ENCODE data around the gene PHACTR2. TPM values are rescaled to one million over a fixed set of nuclear protein-coding genes. Genes with fewer than 3 reads are reported as not detected.

The PHACTR2 gene
- total and polyA plus RNA-seq, 10 of the 15 experiments (the other 5 are each of a cell fraction or from before 2014, with no cell fraction given), result 1.4 to 19.1 (median 5.3) TPM

DNA sequence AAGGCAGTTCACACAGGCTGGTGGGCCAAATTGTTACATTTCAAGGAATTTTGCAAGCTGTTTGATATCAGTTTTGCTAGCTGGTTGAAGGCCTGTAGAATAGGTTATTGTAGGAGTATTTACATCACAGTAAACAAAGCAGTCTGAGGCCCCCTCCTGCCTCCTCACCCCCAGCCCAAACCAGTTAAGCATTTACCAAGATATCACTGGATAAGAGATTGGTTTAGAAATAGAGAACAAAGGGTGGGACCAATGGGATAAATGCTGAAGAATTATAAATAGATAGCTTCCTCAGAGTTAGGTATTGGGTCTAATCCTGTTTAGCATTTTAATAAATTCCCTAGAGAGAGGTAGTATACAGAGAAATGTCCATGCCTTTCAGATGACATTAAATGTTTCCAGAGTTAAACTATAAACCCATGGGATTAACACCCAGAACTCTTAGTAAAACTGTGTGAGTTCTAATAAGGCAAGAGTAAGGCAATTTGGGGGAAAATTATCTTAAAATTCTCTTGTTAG lies 2.3 kb upstream of the PHACTR2 start:
- H3K4me3 ChIP-seq, result no peak overlapping the region
- in situ Hi-C loops (cut with MboI), result no loop called here
- no peaks in the 10 kb centered on the region for H4K20me1 ChIP-seq (ENCODE audit: control insufficient read depth, insufficient read depth)
- TF ChIP-seq, protein P1, sequence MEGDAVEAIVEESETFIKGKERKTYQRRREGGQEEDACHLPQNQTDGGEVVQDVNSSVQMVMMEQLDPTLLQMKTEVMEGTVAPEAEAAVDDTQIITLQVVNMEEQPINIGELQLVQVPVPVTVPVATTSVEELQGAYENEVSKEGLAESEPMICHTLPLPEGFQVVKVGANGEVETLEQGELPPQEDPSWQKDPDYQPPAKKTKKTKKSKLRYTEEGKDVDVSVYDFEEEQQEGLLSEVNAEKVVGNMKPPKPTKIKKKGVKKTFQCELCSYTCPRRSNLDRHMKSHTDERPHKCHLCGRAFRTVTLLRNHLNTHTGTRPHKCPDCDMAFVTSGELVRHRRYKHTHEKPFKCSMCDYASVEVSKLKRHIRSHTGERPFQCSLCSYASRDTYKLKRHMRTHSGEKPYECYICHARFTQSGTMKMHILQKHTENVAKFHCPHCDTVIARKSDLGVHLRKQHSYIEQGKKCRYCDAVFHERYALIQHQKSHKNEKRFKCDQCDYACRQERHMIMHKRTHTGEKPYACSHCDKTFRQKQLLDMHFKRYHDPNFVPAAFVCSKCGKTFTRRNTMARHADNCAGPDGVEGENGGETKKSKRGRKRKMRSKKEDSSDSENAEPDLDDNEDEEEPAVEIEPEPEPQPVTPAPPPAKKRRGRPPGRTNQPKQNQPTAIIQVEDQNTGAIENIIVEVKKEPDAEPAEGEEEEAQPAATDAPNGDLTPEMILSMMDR (IDR thresholded peaks at IDR 0.05 in 2 of 3, conservative IDR thresholded peaks at IDR 0.05 in 1 of 3; ENCODE audit: control insufficient read depth in 2 of 3, extremely low read depth in 1 of 3, insufficient read depth in 1 of 3, low read depth in 3 of 3, low read length in 3 of 3), result no peak
- no peak for TF ChIP-seq SMAD5 (IDR thresholded peaks at IDR 0.05; ENCODE audit: low read depth)
- no peak for TF ChIP-seq RFX5 (IDR thresholded peaks at IDR 0.05; ENCODE audit: low read depth, low read length)
- TF ChIP-seq CBX5 (IDR thresholded peaks at IDR 0.05; ENCODE audit: low read depth), result no peak
- TF ChIP-seq MTA2 (IDR thresholded peaks at IDR 0.05; ENCODE audit: low read depth), result no peak
- no peak for TF ChIP-seq PML (IDR thresholded peaks at IDR 0.05; ENCODE audit: low read length)
- no peak for TF ChIP-seq ZNF274 (IDR thresholded peaks at IDR 0.05; ENCODE audit: insufficient read depth, insufficient read length)
- TF ChIP-seq RUNX3 (IDR thresholded peaks at IDR 0.05; ENCODE audit: low read length), result no peak
- TF ChIP-seq, protein P2, sequence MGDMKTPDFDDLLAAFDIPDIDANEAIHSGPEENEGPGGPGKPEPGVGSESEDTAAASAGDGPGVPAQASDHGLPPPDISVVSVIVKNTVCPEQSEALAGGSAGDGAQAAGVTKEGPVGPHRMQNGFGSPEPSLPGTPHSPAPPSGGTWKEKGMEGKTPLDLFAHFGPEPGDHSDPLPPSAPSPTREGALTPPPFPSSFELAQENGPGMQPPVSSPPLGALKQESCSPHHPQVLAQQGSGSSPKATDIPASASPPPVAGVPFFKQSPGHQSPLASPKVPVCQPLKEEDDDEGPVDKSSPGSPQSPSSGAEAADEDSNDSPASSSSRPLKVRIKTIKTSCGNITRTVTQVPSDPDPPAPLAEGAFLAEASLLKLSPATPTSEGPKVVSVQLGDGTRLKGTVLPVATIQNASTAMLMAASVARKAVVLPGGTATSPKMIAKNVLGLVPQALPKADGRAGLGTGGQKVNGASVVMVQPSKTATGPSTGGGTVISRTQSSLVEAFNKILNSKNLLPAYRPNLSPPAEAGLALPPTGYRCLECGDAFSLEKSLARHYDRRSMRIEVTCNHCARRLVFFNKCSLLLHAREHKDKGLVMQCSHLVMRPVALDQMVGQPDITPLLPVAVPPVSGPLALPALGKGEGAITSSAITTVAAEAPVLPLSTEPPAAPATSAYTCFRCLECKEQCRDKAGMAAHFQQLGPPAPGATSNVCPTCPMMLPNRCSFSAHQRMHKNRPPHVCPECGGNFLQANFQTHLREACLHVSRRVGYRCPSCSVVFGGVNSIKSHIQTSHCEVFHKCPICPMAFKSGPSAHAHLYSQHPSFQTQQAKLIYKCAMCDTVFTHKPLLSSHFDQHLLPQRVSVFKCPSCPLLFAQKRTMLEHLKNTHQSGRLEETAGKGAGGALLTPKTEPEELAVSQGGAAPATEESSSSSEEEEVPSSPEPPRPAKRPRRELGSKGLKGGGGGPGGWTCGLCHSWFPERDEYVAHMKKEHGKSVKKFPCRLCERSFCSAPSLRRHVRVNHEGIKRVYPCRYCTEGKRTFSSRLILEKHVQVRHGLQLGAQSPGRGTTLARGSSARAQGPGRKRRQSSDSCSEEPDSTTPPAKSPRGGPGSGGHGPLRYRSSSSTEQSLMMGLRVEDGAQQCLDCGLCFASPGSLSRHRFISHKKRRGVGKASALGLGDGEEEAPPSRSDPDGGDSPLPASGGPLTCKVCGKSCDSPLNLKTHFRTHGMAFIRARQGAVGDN (IDR thresholded peaks at IDR 0.05), result no peak
- no peak for TF ChIP-seq BCL11A (IDR thresholded peaks at IDR 0.05; ENCODE audit: low read depth, low read length)
- no peak for TF ChIP-seq ATF7 (IDR thresholded peaks at IDR 0.05; ENCODE audit: low read depth)
- no peak for TF ChIP-seq HDAC6 (IDR thresholded peaks at IDR 0.05; ENCODE audit: unreplicated experiment)
- TF ChIP-seq NBN (IDR thresholded peaks at IDR 0.05), result no peak
- TF ChIP-seq, protein P3, sequence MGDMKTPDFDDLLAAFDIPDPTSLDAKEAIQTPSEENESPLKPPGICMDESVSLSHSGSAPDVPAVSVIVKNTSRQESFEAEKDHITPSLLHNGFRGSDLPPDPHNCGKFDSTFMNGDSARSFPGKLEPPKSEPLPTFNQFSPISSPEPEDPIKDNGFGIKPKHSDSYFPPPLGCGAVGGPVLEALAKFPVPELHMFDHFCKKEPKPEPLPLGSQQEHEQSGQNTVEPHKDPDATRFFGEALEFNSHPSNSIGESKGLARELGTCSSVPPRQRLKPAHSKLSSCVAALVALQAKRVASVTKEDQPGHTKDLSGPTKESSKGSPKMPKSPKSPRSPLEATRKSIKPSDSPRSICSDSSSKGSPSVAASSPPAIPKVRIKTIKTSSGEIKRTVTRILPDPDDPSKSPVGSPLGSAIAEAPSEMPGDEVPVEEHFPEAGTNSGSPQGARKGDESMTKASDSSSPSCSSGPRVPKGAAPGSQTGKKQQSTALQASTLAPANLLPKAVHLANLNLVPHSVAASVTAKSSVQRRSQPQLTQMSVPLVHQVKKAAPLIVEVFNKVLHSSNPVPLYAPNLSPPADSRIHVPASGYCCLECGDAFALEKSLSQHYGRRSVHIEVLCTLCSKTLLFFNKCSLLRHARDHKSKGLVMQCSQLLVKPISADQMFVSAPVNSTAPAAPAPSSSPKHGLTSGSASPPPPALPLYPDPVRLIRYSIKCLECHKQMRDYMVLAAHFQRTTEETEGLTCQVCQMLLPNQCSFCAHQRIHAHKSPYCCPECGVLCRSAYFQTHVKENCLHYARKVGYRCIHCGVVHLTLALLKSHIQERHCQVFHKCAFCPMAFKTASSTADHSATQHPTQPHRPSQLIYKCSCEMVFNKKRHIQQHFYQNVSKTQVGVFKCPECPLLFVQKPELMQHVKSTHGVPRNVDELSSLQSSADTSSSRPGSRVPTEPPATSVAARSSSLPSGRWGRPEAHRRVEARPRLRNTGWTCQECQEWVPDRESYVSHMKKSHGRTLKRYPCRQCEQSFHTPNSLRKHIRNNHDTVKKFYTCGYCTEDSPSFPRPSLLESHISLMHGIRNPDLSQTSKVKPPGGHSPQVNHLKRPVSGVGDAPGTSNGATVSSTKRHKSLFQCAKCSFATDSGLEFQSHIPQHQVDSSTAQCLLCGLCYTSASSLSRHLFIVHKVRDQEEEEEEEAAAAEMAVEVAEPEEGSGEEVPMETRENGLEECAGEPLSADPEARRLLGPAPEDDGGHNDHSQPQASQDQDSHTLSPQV (IDR thresholded peaks at IDR 0.05), result no peak
- TF ChIP-seq, protein P4, sequence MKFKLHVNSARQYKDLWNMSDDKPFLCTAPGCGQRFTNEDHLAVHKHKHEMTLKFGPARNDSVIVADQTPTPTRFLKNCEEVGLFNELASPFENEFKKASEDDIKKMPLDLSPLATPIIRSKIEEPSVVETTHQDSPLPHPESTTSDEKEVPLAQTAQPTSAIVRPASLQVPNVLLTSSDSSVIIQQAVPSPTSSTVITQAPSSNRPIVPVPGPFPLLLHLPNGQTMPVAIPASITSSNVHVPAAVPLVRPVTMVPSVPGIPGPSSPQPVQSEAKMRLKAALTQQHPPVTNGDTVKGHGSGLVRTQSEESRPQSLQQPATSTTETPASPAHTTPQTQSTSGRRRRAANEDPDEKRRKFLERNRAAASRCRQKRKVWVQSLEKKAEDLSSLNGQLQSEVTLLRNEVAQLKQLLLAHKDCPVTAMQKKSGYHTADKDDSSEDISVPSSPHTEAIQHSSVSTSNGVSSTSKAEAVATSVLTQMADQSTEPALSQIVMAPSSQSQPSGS (IDR thresholded peaks at IDR 0.05; ENCODE audit: low read length), result no peak

More for the DNA sequence above, 2.3 kb upstream of the PHACTR2 start:
- Histone ChIP-seq H3K27ac (ENCODE audit: control insufficient read depth, insufficient read depth) (no peak overlapping the region), H3K79me2 (ENCODE audit: control insufficient read depth, insufficient read depth, low read length) (no peaks in the 10 kb centered on the region), H3K27me3 (replicated peaks in 1 of 2; ENCODE audit: control insufficient read depth in 2 of 2, insufficient read depth in 2 of 2, low read length in 1 of 2) (peaks cover 3 to 14% of the 10 kb centered on the region in 2 experiments; a peak in 2 of 4 replicates), H3K4me2 (ENCODE audit: control insufficient read depth, insufficient read depth) (no peak overlapping the region), H2AFZ (ENCODE audit: control insufficient read depth, low read depth, low read length) (no peak overlapping the region), H3K36me3 (ENCODE audit: control insufficient read depth in 2 of 2, insufficient read depth in 2 of 2, low read length in 1 of 2) (no peaks in the 10 kb centered on the region), H3K4me1 (ENCODE audit: control insufficient read depth, insufficient read depth, low read length) (no peaks in the 10 kb centered on the region), H3K9ac (ENCODE audit: control insufficient read depth, insufficient read depth, low read length) (no peak overlapping the region), H3K9me3 (replicated peaks; ENCODE audit: control insufficient read depth, insufficient read depth, low read length) (no peaks in the 10 kb centered on the region)
- ChIA-PET POLR2A (no interaction called here), RAD21 (ENCODE audit: unreplicated experiment) (no interaction called here), CTCF (no interaction called here), SMC1A (ENCODE audit: uncharacterized antibody, unreplicated experiment) (interaction anchor here (0.7 to 1.1 kb wide), 2 partner anchors 10 to 233 kb away, joined by 3 to 5 read pairs; no protein-coding TSS in a partner anchor)
- DNase-seq (ENCODE audit: low read depth, low spot score), result no peak
- no peak for FAIRE-seq
- no peak for ATAC-seq
- BruUV-seq (replicated peaks), result no TSS peak
- intact Hi-C loops (cut with micrococcal nuclease; ENCODE audit: unreplicated experiment), result no loop called here
